SK-N-SH treated with all-trans-retinoic acid at 6 μM for 48 hours (cell line): Measurements from ENCODE around the gene BLMH.

Source experiments
- ARNTL ChIP-seq: fragments of 450-650 bp; formaldehyde crosslinking; IDR thresholded peaks from 2 replicates; pipeline ENCODE4 v1.5.0; 2020; ENCODE audit warnings: low read depth, mild to moderate bottlenecking, moderate library complexity, borderline replicate concordance
- BACH2 ChIP-seq: fragments of 250-450 bp; sonication (Bioruptor Pico); IDR thresholded peaks from 2 replicates; pipeline ENCODE4 v1.9.0; 2021; ENCODE audit warnings: mild to moderate bottlenecking, borderline replicate concordance
- CREB5 ChIP-seq: fragments of 250-450 bp; sonication (Bioruptor Pico); IDR thresholded peaks from 2 replicates; pipeline ENCODE4 v1.5.1; 2020; ENCODE audit warnings: low read depth, mild to moderate bottlenecking, moderate library complexity
- ESRRG ChIP-seq: fragments of 250-450 bp; sonication (Bioruptor Pico); IDR thresholded peaks from 2 replicates; pipeline ENCODE4 v1.6.1; 2021; ENCODE audit warnings: mild to moderate bottlenecking
- ISL1 ChIP-seq: fragments of 250-450 bp; sonication (Bioruptor Pico); IDR thresholded peaks from 2 replicates; pipeline ENCODE4 v2.1.2; 2022; ENCODE audit warnings: mild to moderate bottlenecking, moderate library complexity
- PATZ1 ChIP-seq: fragments of 250-450 bp; sonication (Bioruptor Pico); IDR thresholded peaks from 2 replicates; pipeline ENCODE4 v1.8.0; 2020; ENCODE audit warnings: mild to moderate bottlenecking, moderate library complexity, borderline replicate concordance
- ZC3H10 ChIP-seq: fragments of 250-450 bp; sonication (Bioruptor Pico); IDR thresholded peaks from 2 replicates; pipeline ENCODE4 v1.5.1; 2021; ENCODE audit warnings: mild to moderate bottlenecking, moderate library complexity
- ZFP30 ChIP-seq: fragments of 450-650 bp; formaldehyde crosslinking; IDR thresholded peaks from 2 replicates; pipeline ENCODE4 v1.5.0; 2022; ENCODE audit warnings: mild to moderate bottlenecking, moderate library complexity
- ZNF565 ChIP-seq: fragments of 450-650 bp; formaldehyde crosslinking; conservative IDR thresholded peaks from 2 replicates; pipeline ENCODE4 v1.5.0; 2020; ENCODE audit warnings: low read depth, mild to moderate bottlenecking, moderate library complexity
- ZNF70 ChIP-seq: fragments of 450-650 bp; formaldehyde crosslinking; IDR thresholded peaks from 2 replicates; pipeline ENCODE4 v1.5.0; 2020; ENCODE audit warnings: mild to moderate bottlenecking, moderate library complexity

GRCh38 chr17:30243568-30243967 lies 48.2 kb downstream of the BLMH start:
- TF ChIP-seq CREB5 (CRISPR knock-in tag): no peak
- no peak for TF ChIP-seq ZNF565 (CRISPR knock-in tag)
- no peak for TF ChIP-seq ISL1
- no peak for TF ChIP-seq BACH2
- no peak for TF ChIP-seq ARNTL (CRISPR knock-in tag)
- no peak for TF ChIP-seq ESRRG (CRISPR knock-in tag)
- no peak for TF ChIP-seq ZFP30 (CRISPR knock-in tag)
- TF ChIP-seq ZNF70 (CRISPR knock-in tag): no peak
- TF ChIP-seq PATZ1: no peak
- no peak for TF ChIP-seq ZC3H10 (CRISPR knock-in tag)
